ENCODE results near the gene BHLHA9. TPM values are rescaled to one million over a fixed set of nuclear protein-coding genes. Genes with fewer than 3 reads are reported as not detected.

BHLHA9 gene
- total RNA-seq, 1 experiment from 2014 or later: not detected

Other genes with a start within 250 kb of the BHLHA9 start
- 26.2 and 38.4 TPM in 2 replicates for gene ABR, start 90.5 kb upstream of the BHLHA9 start, total RNA-seq (2014; rRNA removed; shearing (Covaris generic))
- not detected in 2 replicates for gene TRARG1, start 9.2 kb downstream of the BHLHA9 start, total RNA-seq (2014; rRNA removed; shearing (Covaris generic))
- 244 and 257 TPM in 2 replicates for gene YWHAE, start 129.8 kb downstream of the BHLHA9 start, total RNA-seq (2014; rRNA removed; shearing (Covaris generic))
- 80.7 and 87.1 TPM in 2 replicates for gene CRK, start 185.8 kb downstream of the BHLHA9 start, total RNA-seq (2014; rRNA removed; shearing (Covaris generic))
- 48.6 and 54.6 TPM in 2 replicates for gene MYO1C, start 222.2 kb downstream of the BHLHA9 start, total RNA-seq (2014; rRNA removed; shearing (Covaris generic))
- 33.7 and 41.5 TPM in 2 replicates for gene INPP5K, start 246.2 kb downstream of the BHLHA9 start, total RNA-seq (2014; rRNA removed; shearing (Covaris generic))